PC-9 (cell line): ENCODE results near the gene MYH6. TPM values are rescaled to one million over a fixed set of nuclear protein-coding genes. Genes with fewer than 3 reads are reported as not detected.

Experiments used
- BruUV-seq: library from RNA; stranded (reverse); fragments of 400-500 nt; replicated peaks from 2 replicates; lab custom pipeline; 2021; lab: Mats Ljungman, UMichigan
- CTCF ChIA-PET: fragments of 300-600 bp; sonication (Branson Sonifier 250); formaldehyde crosslinking; loops from one replicate; lab custom pipeline; 2022; ENCODE audit warnings: antibody characterized with exemption; lab: Charles Lee
- POLR2A ChIA-PET: fragments of 300-600 bp; sonication (Branson Sonifier 250); formaldehyde crosslinking; loops from one replicate; lab custom pipeline; 2022; ENCODE audit warnings: antibody characterized with exemption; ENCODE audit not compliant: unreplicated experiment; lab: Charles Lee
- DNase-seq, 2 experiments: peaks; one replicate each; pipeline versions ENCODE4 v3.0.0 to v3.0.0-alpha.2; 2015 to 2022; ENCODE audit warnings: mixed read lengths in 1 of 2
- H2AFZ ChIP-seq: fragments of 200-600 bp; sonication (generic); 2 replicates; pipeline ENCODE4 v1.8.1; 2017; ENCODE audit warnings: antibody characterized with exemption
- H3F3A ChIP-seq: fragments of 200-600 bp; sonication (generic); 2 replicates; pipeline ENCODE4 v1.8.1; 2017; ENCODE audit warnings: antibody characterized with exemption, mild to moderate bottlenecking, low read depth; ENCODE audit not compliant: insufficient read depth
- H3K27ac ChIP-seq: fragments of 200-600 bp; sonication (generic); 2 replicates; pipeline ENCODE4 v1.6.1; 2016; ENCODE audit warnings: mixed run types
- H3K27me3 ChIP-seq: fragments of 200-600 bp; sonication (generic); 2 replicates; pipeline ENCODE4 v1.6.1; 2016; ENCODE audit warnings: low read depth, mixed run types; ENCODE audit not compliant: insufficient read depth
- H3K36me3 ChIP-seq: fragments of 200-600 bp; sonication (generic); 2 replicates; pipeline ENCODE4 v1.6.1; 2016; ENCODE audit warnings: low read depth, mixed run types
- H3K4me1 ChIP-seq: fragments of 200-600 bp; sonication (generic); replicated peaks from 2 replicates; pipeline ENCODE4 v1.6.1; 2016; ENCODE audit warnings: mixed run types; ENCODE audit not compliant: insufficient read depth
- H3K4me2 ChIP-seq: fragments of 200-600 bp; sonication (generic); 2 replicates; pipeline ENCODE4 v1.6.1; 2017; ENCODE audit warnings: mixed run types
- H3K4me3 ChIP-seq: fragments of 200-600 bp; sonication (generic); 2 replicates; pipeline ENCODE4 v1.6.1; 2016; ENCODE audit warnings: mixed run types
- H3K79me2 ChIP-seq: fragments of 200-600 bp; sonication (generic); 2 replicates; pipeline ENCODE4 v1.6.1; 2017; ENCODE audit warnings: low read depth, mixed run types
- H3K9me2 ChIP-seq: fragments of 200-600 bp; sonication (generic); 2 replicates; pipeline ENCODE4 v1.8.1; 2017; ENCODE audit warnings: mild to moderate bottlenecking; ENCODE audit not compliant: insufficient read depth
- H3K9me3 ChIP-seq: fragments of 200-600 bp; sonication (generic); 2 replicates; pipeline ENCODE4 v1.8.1; 2016; ENCODE audit warnings: low read depth; ENCODE audit not compliant: insufficient read depth
- H4K20me1 ChIP-seq: fragments of 200-600 bp; sonication (generic); 2 replicates; pipeline ENCODE4 v1.8.1; 2017; ENCODE audit not compliant: insufficient read depth
- CTCF ChIP-seq: fragments of 200-600 bp; sonication (generic); conservative IDR thresholded peaks from 2 replicates; pipeline ENCODE4 v1.6.1; 2017; ENCODE audit warnings: mixed run types, antibody characterized with exemption, mild to moderate bottlenecking, moderate library complexity
- EZH2 ChIP-seq: fragments of 200-600 bp; sonication (generic); IDR thresholded peaks from 2 replicates; pipeline ENCODE4 v1.8.0; 2017; ENCODE audit warnings: antibody characterized with exemption, low read depth
- intact Hi-C: fragments of 100-400 bp; cut with micrococcal nuclease; formaldehyde crosslinking; loops from one replicate; pipeline ENCODE4 v1.10.0; 2022; ENCODE audit not compliant: unreplicated experiment
- total RNA-seq: library from RNA; stranded (reverse); gene quantifications from 2 replicates; pipeline ENCODE4 v1.2.3, GENCODE V29; 2021

MYH6 gene
- total RNA-seq, 1 experiment from 2014 or later = not detected

- H4K20me1 ChIP-seq = no peaks in the 10 kb centered on the region
- BruUV-seq = no TSS peak
- no peak for DNase-seq
- ChIA-PET CTCF (no interaction called here), POLR2A (no interaction called here)
- H3K4me3 ChIP-seq = no peak overlapping the region
- TF ChIP-seq EZH2 (no peak), CTCF (no peak)
- no peak overlapping the region for H3K27ac ChIP-seq
- H3F3A ChIP-seq = no peaks in the 10 kb centered on the region
- peaks cover 74% of the 10 kb centered on the region for H3K27me3 ChIP-seq
- H3K9me2 ChIP-seq = no peaks in the 10 kb centered on the region
- H3K36me3 ChIP-seq = no peaks in the 10 kb centered on the region
- no peak overlapping the region for H2AFZ ChIP-seq
- no peak overlapping the region for H3K4me2 ChIP-seq
- H3K4me1 ChIP-seq = no peaks in the 10 kb centered on the region
- intact Hi-C loops = no loop called here
- H3K9me3 ChIP-seq = no peaks in the 10 kb centered on the region
- H3K79me2 ChIP-seq = no peaks in the 10 kb centered on the region
These were observed 47.6 kb downstream of the MYH6 start for GRCh38 chr14:23360496-23360895.

GRCh38 chr14:23359722-23360447, 48.2 kb downstream of the MYH6 start:
- no peak overlapping the region for H3K4me2 ChIP-seq
- no peak overlapping the region for H3K4me3 ChIP-seq
- H3K9me2 ChIP-seq = no peaks in the 10 kb centered on the region
- H2AFZ ChIP-seq = no peak overlapping the region
- BruUV-seq = no TSS peak
- H3K4me1 ChIP-seq = no peaks in the 10 kb centered on the region
- ChIA-PET CTCF (no interaction called here), POLR2A (no interaction called here)
- H3K79me2 ChIP-seq = no peaks in the 10 kb centered on the region
- TF ChIP-seq CTCF (no peak), EZH2 (no peak)
- intact Hi-C loops = no loop called here
- peaks cover 80% of the 10 kb centered on the region for H3K27me3 ChIP-seq
- no peaks in the 10 kb centered on the region for H3F3A ChIP-seq
- H4K20me1 ChIP-seq = no peaks in the 10 kb centered on the region
- H3K9me3 ChIP-seq = no peaks in the 10 kb centered on the region
- H3K36me3 ChIP-seq = no peaks in the 10 kb centered on the region
- no peak for DNase-seq
- no peak overlapping the region for H3K27ac ChIP-seq

GRCh38 chr14:23359167-23359626, 48.9 kb downstream of the MYH6 start:
- Histone ChIP-seq H3K9me3 (no peaks in the 10 kb centered on the region), H3K4me3 (no peak overlapping the region), H3K36me3 (no peaks in the 10 kb centered on the region), H3K27me3 (peaks cover 80% of the 10 kb centered on the region), H3K27ac (no peak overlapping the region), H3K4me1 (no peaks in the 10 kb centered on the region), H2AFZ (no peak overlapping the region), H4K20me1 (no peaks in the 10 kb centered on the region), H3K4me2 (no peak overlapping the region), H3F3A (no peaks in the 10 kb centered on the region), H3K79me2 (no peaks in the 10 kb centered on the region), H3K9me2 (no peaks in the 10 kb centered on the region)
- DNase-seq = no peak
- ChIA-PET CTCF (no interaction called here), POLR2A (no interaction called here)
- BruUV-seq = no TSS peak
- intact Hi-C loops = no loop called here
- TF ChIP-seq CTCF (no peak), EZH2 (no peak)
